HG02642 (cell line): ENCODE measurements around the gene NUP205.
"Not testable (repeated sequence)": the region's sequence is repeated elsewhere in the genome, so short reads cannot be mapped to it uniquely, and the experiment has no call there.

ENCODE experiments used
- ATAC-seq: cut with Tn5 transposase; IDR thresholded peaks from one replicate; pipeline ENCODE4 v1.9.1; 2021; ENCODE audit warnings: mild to moderate bottlenecking; ENCODE audit not compliant: unreplicated experiment, poor library complexity

The NUP205 gene

GRCh38 chr7:135616136-135616535, 58.4 kb downstream of the NUP205 start:
- no peak for ATAC-seq

GRCh38 chr7:135617781-135618180, 60.1 kb downstream of the NUP205 start:
- no peak for ATAC-seq

GRCh38 chr7:135618510-135618909, 60.8 kb downstream of the NUP205 start:
- no peak for ATAC-seq

- no peak for ATAC-seq
Observed at GRCh38 chr7:135620447-135620846, 62.7 kb downstream of the NUP205 start.

GRCh38 chr7:135620980-135621850, 63.5 kb downstream of the NUP205 start:
- no peak for ATAC-seq

GRCh38 chr7:135634191-135634878, 76.6 kb downstream of the NUP205 start:
- no peak for ATAC-seq

GRCh38 chr7:135639690-135640089, 82.0 kb downstream of the NUP205 start:
- ATAC-seq, result not testable (repeated sequence)

GRCh38 chr7:135644154-135644553, 86.4 kb downstream of the NUP205 start:
- no peak for ATAC-seq

- ATAC-seq, result no peak
Observed at GRCh38 chr7:135644729-135645128, 87.0 kb downstream of the NUP205 start.

- ATAC-seq, result peak; percentile 58
Observed at GRCh38 chr7:135645296-135645904, 87.7 kb downstream of the NUP205 start.

- no peak for ATAC-seq
Observed at GRCh38 chr7:135647755-135648154, 90.0 kb downstream of the NUP205 start.

- no peak for ATAC-seq
Observed at GRCh38 chr7:135648235-135648634, 90.5 kb downstream of the NUP205 start.

- no peak for ATAC-seq
Observed at GRCh38 chr7:135650831-135651573, 93.3 kb downstream of the NUP205 start.

- no peak for ATAC-seq
Observed at GRCh38 chr7:135653340-135654080, 95.8 kb downstream of the NUP205 start.

GRCh38 chr7:135658564-135658963, 100.8 kb downstream of the NUP205 start:
- ATAC-seq, result no peak

- no peak for ATAC-seq
Observed at GRCh38 chr7:135659159-135659846, 101.6 kb downstream of the NUP205 start.

- ATAC-seq, result peak; percentile 8
Observed at GRCh38 chr7:135661311-135662122, 103.8 kb downstream of the NUP205 start.

GRCh38 chr7:135662123-135662372, 104.3 kb downstream of the NUP205 start:
- ATAC-seq, result no peak
